HG02798 (cell line): ENCODE results near the gene BTRC.

ENCODE experiments used
- ATAC-seq: cut with Tn5 transposase; IDR thresholded peaks from one replicate; pipeline ENCODE4 v1.9.1; 2021; ENCODE audit warnings: mild to moderate bottlenecking; ENCODE audit not compliant: unreplicated experiment, poor library complexity

BTRC gene

DNA sequence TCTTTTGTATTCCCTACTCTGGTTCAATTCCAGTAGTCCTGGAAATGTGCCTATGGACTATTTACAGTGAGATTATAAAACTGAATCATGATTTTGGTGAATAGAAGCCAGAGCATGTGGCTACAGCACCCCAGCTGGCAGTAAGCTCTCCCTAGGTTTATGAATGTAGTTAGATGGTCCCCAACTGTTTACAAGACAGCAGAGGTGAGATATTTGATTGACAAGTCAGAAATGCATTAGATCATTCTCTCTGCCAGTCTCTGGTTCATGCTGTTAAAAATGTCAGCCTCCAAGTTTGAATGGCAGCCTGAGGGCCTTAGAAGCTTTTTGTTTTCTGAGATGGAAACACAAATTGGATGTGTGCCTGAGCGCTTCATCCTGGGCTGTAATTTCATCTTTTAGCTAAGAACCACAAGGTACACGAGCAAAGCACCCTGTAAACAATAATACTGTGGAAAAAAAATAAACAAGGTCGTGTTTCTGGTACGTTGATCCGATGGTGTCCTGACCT, 85.0 kb downstream of the BTRC start:
- ATAC-seq: no peak

DNA sequence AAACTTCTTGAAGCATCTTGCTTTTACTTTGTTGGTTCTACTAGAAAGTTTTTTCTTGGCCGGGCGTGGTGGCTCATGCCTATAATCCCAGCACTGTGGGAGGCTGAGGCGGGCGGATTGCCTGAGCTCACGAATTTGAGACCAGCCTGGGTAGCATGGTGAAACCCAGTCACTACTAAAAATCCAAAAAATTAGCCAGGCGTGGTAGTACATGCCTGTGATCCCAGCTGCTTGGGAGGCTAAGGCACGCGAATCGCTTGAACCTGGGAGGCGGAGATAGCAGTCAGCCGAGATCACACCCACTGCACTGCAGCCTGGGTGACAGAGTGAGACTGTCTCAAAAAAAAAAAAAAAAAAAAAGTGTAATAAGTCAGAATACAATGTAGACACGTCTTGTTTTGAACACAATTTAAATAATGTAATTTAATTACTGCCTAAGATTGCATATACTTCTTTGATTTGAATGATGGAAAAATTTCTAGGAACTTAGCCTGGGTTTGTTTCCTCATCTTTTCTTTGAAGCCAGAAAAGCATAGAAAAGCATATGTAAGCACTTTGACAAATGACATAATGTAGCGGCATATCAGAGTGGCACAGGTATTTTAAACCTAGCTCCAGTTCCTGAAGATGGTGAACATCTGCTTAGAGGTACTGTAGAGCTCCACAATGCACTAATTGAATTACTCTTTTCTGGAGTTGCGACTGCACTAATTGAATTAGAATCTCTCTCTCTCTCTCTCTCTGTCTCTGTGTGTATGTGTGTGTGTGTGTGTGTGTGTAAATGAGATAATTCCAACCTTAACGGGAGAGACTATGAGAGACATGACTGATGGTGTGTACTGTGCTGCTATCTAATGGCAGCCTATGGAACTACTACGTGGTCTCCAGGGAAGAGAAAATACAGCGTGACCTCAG, 87.8 kb downstream of the BTRC start:
- no peak for ATAC-seq

DNA sequence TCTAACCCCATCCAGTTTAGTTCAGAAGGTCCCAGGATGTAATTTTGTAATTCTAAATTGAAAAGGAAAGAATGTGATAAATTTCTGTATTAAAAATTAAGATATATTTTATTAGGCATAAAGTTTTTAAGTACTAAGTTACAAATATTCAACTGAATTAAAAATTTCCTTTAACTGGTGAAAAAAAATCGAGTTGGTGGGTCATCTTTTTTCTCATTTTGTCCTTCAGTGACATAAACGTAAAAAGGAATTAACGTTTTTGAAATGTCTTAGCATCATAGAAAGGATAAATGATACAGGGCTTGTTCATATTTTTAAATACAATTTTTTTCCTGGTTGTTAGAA, 88.5 kb downstream of the BTRC start:
- no peak for ATAC-seq

DNA sequence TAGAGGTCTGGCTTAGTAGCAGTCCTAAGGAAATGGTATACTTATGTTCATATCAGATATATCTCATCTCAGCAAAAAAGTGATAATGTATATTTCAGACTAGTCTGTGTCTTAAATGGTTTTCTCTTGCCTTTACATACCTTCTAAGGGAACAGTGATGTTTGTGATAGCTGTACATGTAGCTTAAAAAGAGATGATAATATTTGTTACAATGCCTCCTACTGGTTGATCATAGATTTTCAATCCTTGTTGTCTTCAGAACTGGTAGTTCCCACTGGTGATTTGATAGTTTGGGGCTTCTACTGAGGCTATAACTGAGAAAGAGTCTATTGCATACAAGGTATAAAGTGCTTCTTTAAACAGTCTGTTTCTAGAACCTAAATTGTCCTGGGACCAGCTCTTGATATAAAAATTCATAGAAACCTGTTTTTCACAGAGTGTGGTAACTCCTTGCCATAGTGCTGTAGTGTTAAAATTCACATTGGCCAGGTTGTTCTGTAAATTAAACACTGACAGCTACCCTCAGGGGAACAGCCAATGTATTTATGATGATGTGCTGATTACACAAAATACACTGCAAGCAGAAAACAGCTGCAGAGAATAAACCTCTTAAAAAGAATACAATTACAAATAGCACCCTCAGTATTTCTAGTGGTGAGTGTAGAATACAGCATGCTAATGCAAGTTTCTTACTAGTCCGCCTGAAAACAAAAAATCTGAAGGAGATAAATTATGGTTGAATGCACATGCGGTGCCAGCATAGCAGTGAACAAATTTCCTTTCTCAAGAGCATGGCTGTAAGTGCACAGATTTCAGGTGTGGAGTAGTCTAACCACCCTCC, 90.3 kb downstream of the BTRC start:
- ATAC-seq: no peak

DNA sequence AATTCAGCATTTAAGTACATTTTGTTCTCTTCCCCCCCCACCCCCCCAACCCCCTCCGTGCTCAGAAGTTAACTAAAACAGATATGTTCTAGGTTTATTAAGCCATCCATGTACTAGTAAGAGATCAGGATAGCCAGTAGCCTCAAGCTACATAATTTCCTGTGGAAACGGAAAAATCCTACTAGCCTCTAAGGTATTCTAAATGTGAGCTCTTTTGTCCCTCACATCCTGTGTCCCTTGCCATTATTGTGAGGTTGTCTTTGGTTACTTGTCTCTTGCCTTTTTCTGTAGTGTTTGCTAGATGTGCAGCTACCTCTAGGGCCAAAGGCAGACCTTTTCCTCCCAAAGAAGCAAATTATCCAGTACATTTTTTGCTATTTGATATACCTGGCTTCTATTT, 92.1 kb downstream of the BTRC start:
- ATAC-seq: no peak

DNA sequence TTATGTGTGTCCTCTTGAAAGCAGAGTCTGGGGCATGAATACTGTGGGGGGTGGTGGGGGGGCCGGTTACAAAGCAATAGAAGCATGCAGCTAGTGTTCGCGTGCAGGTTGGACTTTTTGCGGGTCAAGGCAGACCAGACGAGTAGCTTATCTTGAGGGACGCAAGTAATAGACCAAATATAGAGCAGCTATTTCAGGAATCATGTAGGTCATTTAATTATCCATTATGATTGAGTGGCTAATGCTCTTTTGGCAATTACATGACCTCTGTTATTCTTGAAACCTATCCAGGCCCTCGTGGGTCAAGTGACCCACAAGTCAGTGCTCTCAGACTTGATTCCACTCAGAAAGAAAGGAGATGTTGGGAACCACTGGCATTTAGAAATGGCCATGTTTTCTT, 93.0 kb downstream of the BTRC start:
- no peak for ATAC-seq

DNA sequence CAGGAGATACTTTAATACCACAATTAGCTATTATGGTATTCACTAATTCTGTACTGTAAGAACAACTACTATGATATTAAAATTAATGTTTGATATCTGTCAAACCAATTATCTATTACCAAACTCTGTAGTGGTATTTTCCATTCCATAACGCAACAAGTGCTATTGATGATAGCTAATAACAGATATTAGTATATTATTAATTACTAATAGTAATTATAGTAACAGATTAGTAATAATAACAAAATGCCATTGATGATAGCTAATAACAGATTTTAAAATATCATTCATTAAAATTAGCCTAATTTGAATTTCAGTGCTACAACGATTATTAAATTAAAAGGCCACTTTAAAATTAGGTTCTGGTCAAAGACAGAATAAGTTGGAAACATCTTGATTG, 93.5 kb downstream of the BTRC start:
- no peak for ATAC-seq

DNA sequence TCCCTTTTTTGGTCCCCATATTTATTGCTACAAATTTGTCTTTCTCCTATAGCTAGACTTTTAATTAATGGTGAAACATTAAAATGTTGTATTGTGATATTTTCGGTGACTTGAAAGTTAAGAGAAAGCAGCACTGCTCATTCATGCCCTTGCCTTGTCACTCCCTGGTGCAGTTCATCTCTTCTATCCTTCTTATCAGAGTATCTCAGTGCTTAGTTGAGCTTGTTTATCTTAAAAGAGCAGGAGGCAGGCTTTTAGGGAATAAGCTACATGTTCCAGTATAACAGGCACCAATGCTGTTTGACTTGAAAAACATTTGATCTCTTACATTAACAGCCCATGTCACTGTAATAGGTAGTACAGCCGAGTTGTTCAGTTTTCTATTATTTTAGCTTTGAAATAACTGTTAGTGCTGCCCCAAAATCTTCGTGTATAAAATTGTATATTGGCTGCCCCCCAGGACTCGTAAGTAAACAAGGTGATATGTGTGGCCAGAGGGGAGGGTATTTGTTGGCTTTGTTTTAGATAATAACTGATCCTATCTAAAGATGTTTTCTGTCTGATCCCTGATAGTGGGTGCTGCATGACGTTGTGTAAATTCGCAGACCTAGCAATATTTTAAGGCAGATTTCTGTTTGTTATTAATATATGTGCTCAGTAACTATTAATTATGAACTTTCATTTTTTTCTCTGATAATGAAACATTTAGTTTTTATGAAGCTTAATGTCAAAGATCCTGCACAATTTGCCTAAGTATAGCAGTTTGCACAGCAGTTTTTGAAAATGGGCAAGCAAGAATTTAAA, 96.5 kb downstream of the BTRC start:
- no peak for ATAC-seq

DNA sequence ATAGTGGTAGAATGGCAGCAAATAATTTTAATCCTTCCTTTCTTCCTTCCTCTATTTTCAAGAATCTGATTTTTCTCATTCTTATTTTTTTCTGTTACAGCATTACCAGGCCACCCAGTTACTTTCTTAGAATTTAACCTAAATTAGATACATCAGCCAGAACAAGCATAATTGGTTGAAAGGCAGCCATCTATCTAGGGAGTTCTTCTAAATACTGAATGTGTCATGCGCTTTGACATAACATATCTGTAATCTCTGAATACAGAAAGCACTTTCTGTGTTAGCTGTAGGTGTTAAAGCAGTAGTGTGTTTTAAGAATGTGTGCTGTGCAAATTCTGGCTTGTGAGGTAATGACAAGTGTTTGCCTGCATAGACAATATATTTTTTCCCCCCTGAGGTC, 97.3 kb downstream of the BTRC start:
- ATAC-seq: no peak

DNA sequence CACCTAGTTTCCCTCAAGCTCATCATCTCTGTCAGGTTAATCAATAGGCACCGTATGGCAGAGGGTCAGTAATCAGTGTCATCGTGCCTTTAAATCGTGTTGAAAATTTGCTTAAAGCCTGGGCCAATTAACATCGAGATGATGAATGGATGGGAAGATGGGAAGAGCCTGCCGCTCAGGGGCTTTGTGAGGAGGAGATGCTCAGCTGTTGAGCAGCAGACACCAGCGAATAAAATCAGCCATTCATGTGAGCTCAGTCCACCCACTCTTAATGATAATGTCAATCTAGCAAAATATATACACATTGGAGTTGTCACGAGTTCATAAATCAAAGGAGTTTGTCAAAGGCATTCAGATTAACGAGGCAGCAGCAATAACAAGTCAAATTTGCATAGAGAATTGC, 97.7 kb downstream of the BTRC start:
- no peak for ATAC-seq

DNA sequence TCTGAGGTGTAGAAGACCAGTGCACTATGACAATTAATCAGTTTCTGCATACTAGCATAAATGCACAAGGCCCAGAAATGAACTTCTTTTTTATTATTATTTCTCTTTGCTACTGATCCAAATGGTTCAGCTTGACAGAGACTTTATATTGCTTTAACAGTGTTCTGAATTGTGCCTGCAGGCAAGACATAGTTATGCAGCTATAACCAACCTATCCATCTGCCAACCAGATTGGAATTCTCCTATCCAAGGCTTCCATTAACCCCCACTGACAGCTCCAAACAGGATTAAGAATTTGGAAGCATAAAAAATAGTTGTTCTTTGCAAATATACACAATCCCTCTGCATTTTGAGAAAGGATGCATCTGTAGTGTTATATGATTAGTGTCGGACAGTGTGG, 98.2 kb downstream of the BTRC start:
- no peak for ATAC-seq

DNA sequence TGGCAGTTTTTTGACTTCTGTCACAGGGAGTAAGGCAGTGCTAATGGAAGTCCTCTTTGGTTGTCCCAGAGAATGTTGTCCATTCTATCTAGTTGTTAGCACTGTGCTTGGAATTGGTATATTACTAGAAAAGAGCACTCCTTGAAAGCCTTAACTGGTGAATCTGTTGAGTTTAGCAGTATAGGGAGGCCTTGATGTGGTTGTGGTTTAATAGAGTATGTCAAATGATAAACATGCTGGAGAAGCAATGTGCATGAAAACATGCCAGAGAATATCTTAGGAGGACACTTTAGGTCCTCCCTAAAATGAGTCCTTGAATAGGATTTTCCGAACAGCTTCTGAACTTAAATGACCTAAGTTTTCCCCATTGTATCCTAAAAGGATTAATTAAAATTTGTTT, 98.6 kb downstream of the BTRC start:
- no peak for ATAC-seq

DNA sequence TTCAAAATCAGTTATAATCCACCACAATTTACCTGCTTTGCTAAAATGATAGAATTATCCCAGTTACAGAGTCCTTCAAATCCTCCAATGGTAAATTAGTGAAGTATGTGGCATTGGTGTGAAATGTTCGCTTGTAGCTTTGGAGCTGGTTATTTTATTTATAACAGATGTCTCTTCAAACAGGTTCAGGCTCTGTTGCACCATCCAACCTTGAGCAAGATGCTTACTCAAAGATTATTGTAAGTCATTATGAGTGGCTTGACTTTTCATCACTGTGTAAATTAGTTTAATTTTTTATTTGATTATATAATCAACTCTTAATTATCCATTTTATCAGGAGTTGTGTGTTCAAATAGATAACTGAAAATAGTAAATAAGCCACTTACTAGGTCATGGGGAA, 99.4 kb downstream of the BTRC start:
- ATAC-seq: no peak

DNA sequence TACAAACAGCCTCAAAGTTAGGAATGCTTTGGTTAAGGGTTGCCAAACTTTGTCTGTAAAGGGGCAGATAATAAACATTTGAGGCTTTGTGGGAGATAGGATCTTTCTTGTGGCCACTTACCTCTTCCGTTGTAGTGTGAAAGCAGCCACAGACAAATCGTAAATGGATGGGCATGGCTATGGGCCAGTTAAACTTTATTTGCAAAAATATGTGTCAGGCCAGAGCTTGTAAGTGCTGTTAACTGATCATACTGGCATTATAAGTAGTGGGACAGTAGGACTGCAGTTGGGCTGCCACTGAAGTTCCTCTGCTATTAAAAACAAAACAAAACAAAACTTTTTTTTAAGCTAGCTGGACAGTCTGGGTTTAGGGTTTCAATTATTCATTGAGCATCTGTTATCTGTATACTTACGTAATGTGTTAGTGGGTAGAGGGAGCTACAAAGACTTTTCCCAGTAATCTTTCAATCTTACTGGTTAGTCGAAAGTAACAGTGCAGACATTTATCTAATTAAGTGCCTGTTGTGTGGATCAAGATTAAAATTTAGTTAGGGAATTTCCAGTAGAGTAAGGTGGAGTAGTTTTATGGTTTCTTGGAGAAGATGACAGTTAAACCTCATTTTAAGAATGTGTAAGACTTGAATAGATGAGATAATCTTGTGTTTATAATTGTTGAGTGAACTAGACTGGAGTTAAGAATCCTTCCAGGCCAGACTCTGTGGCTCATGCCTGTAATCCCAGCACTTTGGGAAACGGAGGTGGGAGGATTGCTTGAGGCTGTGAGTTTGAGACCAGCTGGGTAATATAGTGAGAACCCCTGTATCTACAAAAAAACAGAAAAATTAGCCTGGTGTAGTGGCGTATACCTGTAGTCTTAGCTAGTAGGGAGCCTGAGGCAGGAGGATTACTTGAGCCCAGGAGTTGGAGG, 100.1 kb downstream of the BTRC start:
- no peak for ATAC-seq

DNA sequence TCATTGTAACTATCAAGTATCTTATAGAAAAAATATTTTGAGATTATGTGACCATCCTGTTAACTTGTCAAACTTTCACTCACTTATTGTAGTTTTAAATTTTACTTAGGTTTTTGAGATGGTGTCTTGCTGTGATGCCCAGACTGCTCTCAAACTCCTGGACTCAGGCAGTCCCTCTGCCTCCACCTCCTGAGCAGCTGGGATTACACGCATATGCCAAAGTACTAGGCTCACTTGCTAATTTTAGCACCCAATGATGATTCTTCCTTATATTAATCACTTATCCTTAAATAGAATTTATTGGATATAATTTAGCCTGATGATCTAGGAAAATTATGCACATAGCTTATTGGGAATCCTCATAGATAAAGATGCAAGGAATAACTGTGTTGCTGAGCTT, 104.9 kb downstream of the BTRC start:
- ATAC-seq: no peak

DNA sequence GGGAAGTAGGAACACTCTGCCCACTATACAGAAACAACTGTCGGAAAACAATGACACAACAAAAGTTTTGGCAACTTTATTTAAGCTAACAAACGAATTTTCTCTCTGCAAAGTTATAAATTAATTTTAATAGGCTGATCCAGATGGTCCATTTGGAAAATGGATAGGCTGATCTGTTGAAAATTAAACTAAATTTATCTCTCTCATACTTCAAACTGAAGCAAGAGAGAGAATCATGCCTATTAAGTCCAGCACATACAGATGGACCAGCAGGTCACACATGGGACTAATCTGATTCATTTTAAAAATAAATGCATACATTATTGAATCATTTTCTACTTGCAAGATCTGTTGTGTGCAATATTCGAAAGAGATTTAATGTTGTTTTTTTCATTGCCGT, 110.1 kb downstream of the BTRC start:
- no peak for ATAC-seq

DNA sequence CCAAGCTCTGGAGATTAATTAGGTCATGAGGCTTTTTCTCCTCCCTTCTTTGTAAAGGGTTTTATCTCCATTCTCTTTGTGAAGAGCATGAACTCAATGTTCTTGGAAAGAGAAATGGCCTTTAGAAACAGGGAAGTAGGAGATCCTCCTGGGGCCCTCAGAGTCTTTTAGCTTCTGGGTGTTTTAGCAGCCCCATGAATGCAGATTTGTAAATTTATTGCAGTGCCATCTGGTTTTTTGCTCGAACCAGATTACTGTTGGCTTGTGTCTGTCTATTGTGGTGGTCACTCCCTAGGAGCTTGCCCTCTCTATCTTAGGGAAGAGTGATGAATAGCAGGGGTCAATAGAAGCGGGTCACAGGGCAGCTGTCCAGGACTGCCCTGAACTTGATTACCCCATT, 110.6 kb downstream of the BTRC start:
- no peak for ATAC-seq

DNA sequence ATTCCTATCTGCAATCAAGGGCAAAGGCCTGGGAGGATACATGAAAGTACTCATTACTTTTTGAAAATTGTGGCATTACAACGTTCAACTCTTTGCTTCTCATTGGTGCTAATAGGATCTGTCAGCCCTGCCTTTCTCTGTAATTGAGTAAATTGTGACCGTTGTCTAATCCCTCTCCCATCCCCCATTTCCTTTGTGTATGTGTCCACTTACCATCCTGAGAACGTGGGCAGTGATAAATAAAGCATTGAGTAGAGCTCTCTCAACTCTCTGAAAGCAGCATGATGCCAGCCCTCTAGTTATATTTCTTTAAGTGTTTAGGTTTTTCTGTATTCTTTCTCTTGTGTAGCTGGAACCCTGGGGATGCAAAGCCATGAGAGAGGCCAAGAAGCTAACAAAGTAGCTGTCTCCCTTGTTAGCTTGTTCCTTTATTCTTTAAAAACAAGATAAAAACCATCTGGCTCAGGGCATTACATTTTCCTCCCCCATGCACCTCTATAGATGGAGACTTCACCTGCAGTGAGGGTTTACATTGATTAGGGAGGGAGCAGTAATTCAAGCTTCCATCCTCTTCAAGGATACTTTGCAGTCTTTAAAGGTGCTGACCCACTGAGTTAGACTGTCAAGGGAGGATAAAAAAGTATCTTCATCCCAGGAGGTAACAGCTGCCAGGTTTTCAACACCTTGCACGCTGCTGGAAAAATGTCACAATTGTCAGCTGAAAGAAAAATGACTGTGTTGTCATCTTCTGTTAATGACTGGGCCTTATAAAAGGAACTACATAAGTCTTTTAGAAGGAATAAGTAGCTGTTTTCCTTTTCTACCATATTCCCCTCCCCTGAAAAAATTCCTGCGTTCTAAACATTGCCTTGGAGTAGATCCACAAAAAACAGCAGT, 112.3 kb downstream of the BTRC start:
- no peak for ATAC-seq
